Epithelial cell of proximal tubule (primary cell): Measurements from ENCODE around the gene CYP39A1. TPM values are rescaled to one million over a fixed set of nuclear protein-coding genes. Genes with fewer than 3 reads are reported as not detected.
"Not testable (repeated sequence)": the region's sequence is repeated elsewhere in the genome, so short reads cannot be mapped to it uniquely, and the experiment has no call there.

Source experiments
- DNase-seq: peaks from one replicate; pipeline ENCODE4 v3.0.0-alpha.2; 2011; ENCODE audit warnings: low read depth
- H3K4me3 ChIP-seq: 2 replicates; pipeline ENCODE4 v1.5.1; 2011; ENCODE audit warnings: low read depth, mild to moderate bottlenecking, low read length
- CTCF ChIP-seq: conservative IDR thresholded peaks from 2 replicates; pipeline ENCODE4 v1.5.1; 2012; ENCODE audit warnings: low read depth, mild to moderate bottlenecking, low read length
- total RNA-seq: library from RNA; depleted of rRNA; stranded (reverse); fragments of >200 nt; gene quantifications from 2 replicates; pipeline ENCODE4 v1.2.3, GENCODE V29; 2015

The CYP39A1 gene
- total RNA-seq, 1 donor from 2014 or later = 1.3 TPM

GRCh38 chr6:46651006-46651405 is 1.6 kb downstream of the CYP39A1 start:
- DNase-seq = no peak
- no peak for TF ChIP-seq CTCF
- no peak overlapping the region for H3K4me3 ChIP-seq

GRCh38 chr6:46648869-46649492 is 3.6 kb downstream of the CYP39A1 start:
- no peak overlapping the region for H3K4me3 ChIP-seq
- no peak for TF ChIP-seq CTCF
- DNase-seq = no peak

- DNase-seq, H3K4me3 ChIP-seq: not testable (repeated sequence)
These were observed 4.5 kb downstream of the CYP39A1 start for GRCh38 chr6:46648108-46648507.

- no peak for DNase-seq
- H3K4me3 ChIP-seq = no peak overlapping the region
- no peak for TF ChIP-seq CTCF
These were observed 7.4 kb downstream of the CYP39A1 start for GRCh38 chr6:46645265-46645664.

GRCh38 chr6:46642928-46643751 is 9.5 kb downstream of the CYP39A1 start:
- peak; percentile 15 for DNase-seq
- no peak for TF ChIP-seq CTCF
- no peak overlapping the region for H3K4me3 ChIP-seq

- no peak for DNase-seq
- H3K4me3 ChIP-seq = no peak overlapping the region
- TF ChIP-seq CTCF = no peak
These were observed 14.0 kb downstream of the CYP39A1 start for GRCh38 chr6:46638650-46639049.

- DNase-seq = no peak
- no peak overlapping the region for H3K4me3 ChIP-seq
- no peak for TF ChIP-seq CTCF
These were observed 14.7 kb downstream of the CYP39A1 start for GRCh38 chr6:46637933-46638332.
